ENCODE results near the gene COL13A1.

Gene COL13A1

GRCh38 chr10:69965919-69966662 is 164.4 kb downstream of the COL13A1 start:
- Histone ChIP-seq H3K27ac (ENCODE audit: low read depth, low read length) (no peak overlapping the region), H3K36me3 (ENCODE audit: insufficient read depth, low read length) (no peaks in the 10 kb centered on the region), H3K4me3 (ENCODE audit: low read depth, low read length) (no peak overlapping the region), H3K4me1 (ENCODE audit: control insufficient read depth, insufficient read depth, low read length, unreplicated experiment) (peaks cover 8% of the 10 kb centered on the region), H2AFZ (ENCODE audit: low read length, unreplicated experiment) (no peak overlapping the region), H3K27me3 (ENCODE audit: insufficient read depth, low read length) (peaks cover 7% of the 10 kb centered on the region; the same call in 1 of the 2 replicates), H3K79me2 (ENCODE audit: control insufficient read depth, insufficient read depth, low read length, unreplicated experiment) (no peaks in the 10 kb centered on the region)

GRCh38 chr10:69968830-69969229 is 167.1 kb downstream of the COL13A1 start:
- peaks cover 19% of the 10 kb centered on the region for H3K4me1 ChIP-seq (ENCODE audit: control insufficient read depth, insufficient read depth, low read length, unreplicated experiment)
- H3K27me3 ChIP-seq (ENCODE audit: insufficient read depth, low read length): peaks cover 15% of the 10 kb centered on the region; the same call in 1 of the 2 replicates
- H3K27ac ChIP-seq (ENCODE audit: low read depth, low read length): no peak overlapping the region
- no peaks in the 10 kb centered on the region for H3K36me3 ChIP-seq (ENCODE audit: insufficient read depth, low read length)
- H3K4me3 ChIP-seq (ENCODE audit: low read depth, low read length): no peak overlapping the region
- no peak overlapping the region for H2AFZ ChIP-seq (ENCODE audit: low read length, unreplicated experiment)
- H3K79me2 ChIP-seq (ENCODE audit: control insufficient read depth, insufficient read depth, low read length, unreplicated experiment): no peaks in the 10 kb centered on the region

GRCh38 chr10:69969977-69970376 is 168.3 kb downstream of the COL13A1 start:
- H3K79me2 ChIP-seq (ENCODE audit: control insufficient read depth, insufficient read depth, low read length, unreplicated experiment): no peaks in the 10 kb centered on the region
- no peaks in the 10 kb centered on the region for H3K36me3 ChIP-seq (ENCODE audit: insufficient read depth, low read length)
- H2AFZ ChIP-seq (ENCODE audit: low read length, unreplicated experiment): no peak overlapping the region
- peaks cover 17% of the 10 kb centered on the region; the same call in 1 of the 2 replicates for H3K27me3 ChIP-seq (ENCODE audit: insufficient read depth, low read length)
- peaks cover 29% of the 10 kb centered on the region for H3K4me1 ChIP-seq (ENCODE audit: control insufficient read depth, insufficient read depth, low read length, unreplicated experiment)
- H3K27ac ChIP-seq (ENCODE audit: low read depth, low read length): no peak overlapping the region
- H3K4me3 ChIP-seq (ENCODE audit: low read depth, low read length): no peak overlapping the region

GRCh38 chr10:69972981-69973397 is 171.3 kb downstream of the COL13A1 start:
- Histone ChIP-seq H2AFZ (ENCODE audit: low read length, unreplicated experiment) (no peak overlapping the region), H3K79me2 (ENCODE audit: control insufficient read depth, insufficient read depth, low read length, unreplicated experiment) (no peaks in the 10 kb centered on the region), H3K4me1 (ENCODE audit: control insufficient read depth, insufficient read depth, low read length, unreplicated experiment) (peaks cover 22% of the 10 kb centered on the region), H3K27me3 (ENCODE audit: insufficient read depth, low read length) (peaks cover 17% of the 10 kb centered on the region; the same call in 1 of the 2 replicates), H3K4me3 (ENCODE audit: low read depth, low read length) (no peak overlapping the region), H3K36me3 (ENCODE audit: insufficient read depth, low read length) (no peaks in the 10 kb centered on the region), H3K27ac (ENCODE audit: low read depth, low read length) (no peak overlapping the region)

- peaks cover 22% of the 10 kb centered on the region for H3K4me1 ChIP-seq (ENCODE audit: control insufficient read depth, insufficient read depth, low read length, unreplicated experiment)
Measured at GRCh38 chr10:69973678-69974077, 172.0 kb downstream of the COL13A1 start.

GRCh38 chr10:69974551-69975155 is 172.9 kb downstream of the COL13A1 start:
- Histone ChIP-seq H3K4me1 (ENCODE audit: control insufficient read depth, insufficient read depth, low read length, unreplicated experiment) (peaks cover 22% of the 10 kb centered on the region), H3K4me3 (ENCODE audit: low read depth, low read length) (no peak overlapping the region), H3K79me2 (ENCODE audit: control insufficient read depth, insufficient read depth, low read length, unreplicated experiment) (no peaks in the 10 kb centered on the region), H3K36me3 (ENCODE audit: insufficient read depth, low read length) (no peaks in the 10 kb centered on the region), H2AFZ (ENCODE audit: low read length, unreplicated experiment) (no peak overlapping the region), H3K27ac (ENCODE audit: low read depth, low read length) (no peak overlapping the region), H3K27me3 (ENCODE audit: insufficient read depth, low read length) (peaks cover 31% of the 10 kb centered on the region; the same call in 1 of the 2 replicates)

More at GRCh38 chr10:69973678-69974077, 172.0 kb downstream of the COL13A1 start:
- no peak overlapping the region for H3K27ac ChIP-seq (ENCODE audit: low read depth, low read length)
- H3K36me3 ChIP-seq (ENCODE audit: insufficient read depth, low read length): no peaks in the 10 kb centered on the region
- H3K4me3 ChIP-seq (ENCODE audit: low read depth, low read length): no peak overlapping the region
- no peaks in the 10 kb centered on the region for H3K79me2 ChIP-seq (ENCODE audit: control insufficient read depth, insufficient read depth, low read length, unreplicated experiment)
- no peak overlapping the region for H2AFZ ChIP-seq (ENCODE audit: low read length, unreplicated experiment)
- peaks cover 23% of the 10 kb centered on the region; the same call in 1 of the 2 replicates for H3K27me3 ChIP-seq (ENCODE audit: insufficient read depth, low read length)

GRCh38 chr10:69976795-69977546 is 175.3 kb downstream of the COL13A1 start:
- Histone ChIP-seq H3K36me3 (ENCODE audit: insufficient read depth, low read length) (no peaks in the 10 kb centered on the region), H3K4me3 (ENCODE audit: low read depth, low read length) (no peak overlapping the region), H3K27ac (ENCODE audit: low read depth, low read length) (no peak overlapping the region), H3K4me1 (ENCODE audit: control insufficient read depth, insufficient read depth, low read length, unreplicated experiment) (peaks cover 22% of the 10 kb centered on the region), H2AFZ (ENCODE audit: low read length, unreplicated experiment) (no peak overlapping the region), H3K27me3 (ENCODE audit: insufficient read depth, low read length) (peaks cover 32% of the 10 kb centered on the region), H3K79me2 (ENCODE audit: control insufficient read depth, insufficient read depth, low read length, unreplicated experiment) (no peaks in the 10 kb centered on the region)

- H3K27me3 ChIP-seq (ENCODE audit: insufficient read depth, low read length): peaks cover 43% of the 10 kb centered on the region
Measured at GRCh38 chr10:69979174-69979573, 177.5 kb downstream of the COL13A1 start.

GRCh38 chr10:69980672-69981071 is 179.0 kb downstream of the COL13A1 start:
- Histone ChIP-seq H3K27ac (ENCODE audit: low read depth, low read length) (no peak overlapping the region), H2AFZ (ENCODE audit: low read length, unreplicated experiment) (no peak overlapping the region), H3K27me3 (ENCODE audit: insufficient read depth, low read length) (peaks cover 44% of the 10 kb centered on the region), H3K4me3 (ENCODE audit: low read depth, low read length) (no peak overlapping the region), H3K79me2 (ENCODE audit: control insufficient read depth, insufficient read depth, low read length, unreplicated experiment) (no peaks in the 10 kb centered on the region), H3K4me1 (ENCODE audit: control insufficient read depth, insufficient read depth, low read length, unreplicated experiment) (no peaks in the 10 kb centered on the region), H3K36me3 (ENCODE audit: insufficient read depth, low read length) (no peaks in the 10 kb centered on the region)

More at GRCh38 chr10:69979174-69979573, 177.5 kb downstream of the COL13A1 start:
- H3K4me3 ChIP-seq (ENCODE audit: low read depth, low read length): no peak overlapping the region
- H2AFZ ChIP-seq (ENCODE audit: low read length, unreplicated experiment): no peak overlapping the region
- no peak overlapping the region for H3K27ac ChIP-seq (ENCODE audit: low read depth, low read length)
- H3K79me2 ChIP-seq (ENCODE audit: control insufficient read depth, insufficient read depth, low read length, unreplicated experiment): no peaks in the 10 kb centered on the region
- H3K4me1 ChIP-seq (ENCODE audit: control insufficient read depth, insufficient read depth, low read length, unreplicated experiment): peaks cover 8% of the 10 kb centered on the region
- no peaks in the 10 kb centered on the region for H3K36me3 ChIP-seq (ENCODE audit: insufficient read depth, low read length)

GRCh38 chr10:69988094-69988493 is 186.4 kb downstream of the COL13A1 start:
- H3K4me3 ChIP-seq (ENCODE audit: low read depth, low read length): no peak overlapping the region
- H3K27me3 ChIP-seq (ENCODE audit: insufficient read depth, low read length): peaks cover 36% of the 10 kb centered on the region
- H3K27ac ChIP-seq (ENCODE audit: low read depth, low read length): no peak overlapping the region
- no peaks in the 10 kb centered on the region for H3K4me1 ChIP-seq (ENCODE audit: control insufficient read depth, insufficient read depth, low read length, unreplicated experiment)
- H2AFZ ChIP-seq (ENCODE audit: low read length, unreplicated experiment): no peak overlapping the region
- H3K79me2 ChIP-seq (ENCODE audit: control insufficient read depth, insufficient read depth, low read length, unreplicated experiment): no peaks in the 10 kb centered on the region
- H3K36me3 ChIP-seq (ENCODE audit: insufficient read depth, low read length): no peaks in the 10 kb centered on the region
